Hematopoietic multipotent progenitor cell treated with erythropoietin and hydrocortisone succinate and interleukin-3 and kit ligand, for 8 days (in vitro differentiated cells): ENCODE measurements around the gene EFCAB14.
"Not testable (repeated sequence)": the region's sequence is repeated elsewhere in the genome, so short reads cannot be mapped to it uniquely, and the experiment has no call there.

Experiments used
- DNase-seq: peaks from one replicate; pipeline ENCODE4 v3.0.0-alpha.2; 2015

The EFCAB14 gene

GRCh38 chr1:46718727-46719622, at the start of gene EFCAB14:
TSS of gene EFCAB14 (minus strand) at chr1:46719114. CDS start at chr1:46718087, 1,027 bp downstream.
- peak; percentile 95 for DNase-seq

DNA sequence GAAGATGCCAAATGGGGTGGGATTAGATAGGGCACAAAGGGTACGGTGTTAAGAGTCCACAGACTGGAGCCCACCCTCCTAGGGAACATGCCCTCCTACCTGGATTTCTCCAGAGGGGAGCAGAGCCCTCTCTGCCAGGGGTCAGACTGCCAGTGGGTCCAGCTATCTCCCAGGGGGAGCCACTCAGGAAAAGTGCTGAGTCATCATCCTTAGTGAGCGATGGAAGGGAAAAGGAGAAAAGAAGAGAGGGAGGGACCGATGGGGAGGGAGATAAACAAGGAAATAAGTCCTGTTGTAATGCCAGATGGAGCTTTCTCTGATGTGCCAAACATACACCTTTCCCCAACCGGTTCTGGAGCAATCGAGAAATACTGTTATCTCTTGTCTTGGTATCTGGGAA, 49.5 kb upstream of the EFCAB14 start:
- DNase-seq, result no peak

DNA sequence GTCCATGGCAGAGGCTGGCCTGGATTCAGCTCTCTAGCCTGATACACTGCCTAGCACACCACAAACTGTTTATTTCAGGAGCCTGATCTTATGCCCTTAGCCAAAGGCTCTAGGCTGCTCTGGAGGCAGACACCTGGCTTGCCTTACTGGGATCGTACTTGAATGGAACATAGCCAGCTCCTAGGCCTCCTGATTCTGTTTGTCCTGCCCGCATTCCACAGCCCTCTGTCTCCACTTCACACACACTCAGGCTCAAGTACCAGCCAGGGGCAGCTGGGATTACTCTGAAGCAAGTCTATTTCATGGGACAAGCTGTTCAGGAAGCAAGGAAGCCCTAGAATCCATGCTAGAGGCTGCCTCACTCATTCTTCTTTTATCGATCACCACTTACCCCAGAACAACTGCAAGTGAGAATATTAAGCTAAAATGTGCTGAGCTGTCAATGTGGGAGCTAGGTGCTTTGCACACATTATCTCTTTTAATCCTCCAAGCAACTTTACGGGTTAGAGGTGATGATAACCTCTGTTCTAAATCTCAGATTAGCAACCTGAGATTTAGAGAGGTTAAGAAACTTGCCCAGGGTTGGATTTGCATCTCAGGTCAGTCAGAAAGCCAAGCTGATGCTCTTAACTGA, 48.9 kb upstream of the EFCAB14 start:
- no peak for DNase-seq

DNA sequence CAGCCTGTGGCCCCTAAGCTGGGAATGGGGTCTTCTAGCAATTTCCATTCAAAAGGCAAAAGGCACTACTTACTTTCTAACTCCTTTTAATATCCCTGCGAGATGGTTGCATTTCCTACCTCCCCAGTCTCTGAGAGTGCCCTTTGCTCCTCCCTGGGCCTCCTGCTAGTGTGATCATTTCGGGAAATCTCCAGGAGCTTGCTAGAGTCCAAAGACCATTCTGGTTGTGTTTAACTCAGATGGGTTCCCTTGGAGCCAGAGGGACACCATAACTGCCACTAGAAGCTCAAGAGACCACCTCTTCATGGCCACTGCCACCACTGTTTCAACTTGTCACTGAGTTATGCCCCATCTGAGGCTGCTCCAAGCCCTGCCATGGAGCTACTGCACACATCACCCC, 45.5 kb upstream of the EFCAB14 start:
- no peak for DNase-seq

DNA sequence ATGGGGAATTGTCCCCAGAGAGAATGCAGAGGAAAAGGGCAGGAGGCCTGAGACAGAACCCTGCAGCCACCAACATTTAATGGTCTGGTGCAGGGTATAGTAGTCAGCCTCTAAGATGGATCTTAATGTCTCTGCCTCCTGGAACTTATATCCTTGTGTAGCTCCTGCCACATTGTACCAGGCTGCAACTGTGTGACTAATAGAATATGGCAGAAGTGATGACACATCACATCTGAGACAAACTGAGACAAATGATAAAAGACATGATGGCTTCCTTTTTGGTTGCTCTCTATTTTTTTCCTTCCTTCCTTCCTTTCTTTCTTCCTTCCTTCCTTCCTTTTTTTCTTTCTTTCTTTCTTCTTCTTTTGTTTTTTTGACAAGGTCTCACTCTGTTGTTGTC, 42.8 kb upstream of the EFCAB14 start:
- DNase-seq, result no peak

DNA sequence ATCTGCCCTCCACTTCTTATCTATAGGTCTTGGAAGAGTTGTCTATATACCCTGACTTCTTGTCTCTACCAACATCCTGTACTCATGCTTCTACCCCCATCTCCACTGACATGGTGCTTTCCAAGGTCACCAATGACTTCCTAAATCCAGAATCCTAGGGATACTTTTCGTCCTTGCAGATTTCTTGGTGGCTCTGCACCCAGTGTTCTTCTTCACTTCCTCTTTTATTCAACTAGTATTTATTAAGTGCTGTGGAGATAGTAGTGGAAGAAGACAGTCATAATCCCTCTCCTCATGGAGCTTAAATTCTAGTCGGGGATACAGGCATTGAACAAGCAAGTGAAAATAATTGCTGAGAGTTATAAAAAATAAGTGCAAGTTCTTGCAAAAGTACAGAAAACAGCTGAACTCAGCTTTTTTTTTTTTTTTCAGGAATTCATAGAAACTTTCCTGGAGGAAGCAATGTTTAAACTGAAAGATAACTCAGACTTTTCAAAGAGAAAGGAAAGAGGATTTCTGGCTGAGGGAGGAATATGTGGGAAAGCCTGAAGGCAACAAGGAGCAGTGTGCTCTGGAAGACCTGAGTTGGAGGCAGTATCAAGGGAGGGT, 41.7 kb upstream of the EFCAB14 start:
- DNase-seq, result no peak

DNA sequence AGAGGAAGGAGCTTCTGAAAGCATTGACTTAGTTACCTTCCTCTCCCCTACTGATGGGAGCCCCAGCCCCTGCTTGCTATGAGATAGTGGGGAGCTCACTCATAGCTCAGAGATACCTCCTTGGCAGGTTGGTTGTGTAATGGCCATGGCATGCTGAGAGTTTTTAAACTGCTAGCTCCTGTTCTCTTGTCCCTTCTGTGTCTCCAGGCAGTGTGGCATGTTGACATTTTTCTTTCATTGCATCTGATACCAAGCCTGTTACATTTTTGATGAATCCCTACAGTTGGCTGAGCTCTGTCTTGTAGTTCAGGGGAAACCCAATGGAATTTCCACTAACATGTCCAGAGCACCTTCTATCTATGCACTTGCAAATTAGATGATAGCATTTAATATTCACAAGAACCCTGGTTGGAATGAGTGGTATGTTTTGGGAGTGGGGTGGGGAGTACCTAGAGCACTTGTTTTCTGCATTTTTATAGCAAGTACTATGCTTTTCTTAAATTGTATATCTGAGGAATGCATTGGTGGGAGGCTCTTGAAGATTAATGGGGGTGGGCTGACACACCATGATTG, 39.1 kb upstream of the EFCAB14 start:
- no peak for DNase-seq

DNA sequence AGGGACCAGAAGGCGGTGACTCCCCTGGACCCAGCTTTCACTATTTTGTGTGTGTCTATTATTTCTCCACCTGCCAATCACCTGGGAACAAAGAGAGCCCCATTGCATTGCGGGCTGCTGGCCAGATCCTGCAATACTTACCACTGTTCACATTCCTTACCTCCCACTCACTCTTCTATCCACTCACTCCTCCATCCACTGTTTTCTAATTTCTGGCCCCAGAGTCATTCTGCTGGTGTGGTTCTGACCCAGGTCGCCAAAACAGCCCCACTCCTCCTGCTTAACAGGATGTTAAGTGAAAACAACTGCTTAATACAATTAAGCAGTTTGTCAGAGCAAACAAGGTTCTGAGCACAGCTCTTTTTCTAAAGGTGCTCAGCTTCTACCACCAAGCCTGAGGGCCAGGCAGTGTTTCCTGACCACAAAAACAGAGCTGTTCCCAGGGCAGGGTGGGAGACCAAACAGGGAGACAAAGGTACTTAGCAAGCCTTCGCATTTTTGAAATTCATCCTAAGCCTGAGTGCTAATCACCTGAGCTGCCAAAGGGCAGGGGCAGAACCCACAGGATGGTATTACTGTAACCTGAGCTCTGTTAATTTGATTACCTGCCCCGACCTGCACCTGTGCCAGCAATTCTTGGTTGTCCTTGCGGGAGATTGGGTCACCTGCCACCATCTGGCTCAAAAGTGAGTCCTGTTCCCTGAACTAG, 38.5 kb upstream of the EFCAB14 start:
- DNase-seq, result no peak

DNA sequence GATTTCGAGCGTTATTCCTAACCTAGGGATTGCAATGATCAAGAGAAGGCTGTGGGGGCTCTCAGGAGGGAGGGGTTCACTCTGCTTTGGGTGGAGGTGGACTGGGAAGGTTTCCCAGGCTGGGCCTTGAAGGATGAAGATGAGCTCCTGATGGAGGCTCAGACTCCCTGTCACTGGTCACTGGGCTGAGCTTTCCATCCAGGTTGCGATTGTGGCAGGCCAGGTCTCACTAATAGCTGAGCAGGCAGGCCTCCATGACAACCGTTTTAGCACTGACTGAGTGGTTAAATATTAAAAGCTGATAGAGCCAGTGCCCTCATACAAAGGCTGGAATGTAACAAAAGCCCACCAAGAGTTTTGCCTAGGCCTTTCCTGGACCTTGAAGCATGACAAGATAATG, 36.2 kb upstream of the EFCAB14 start:
- no peak for DNase-seq

GRCh38 chr1:46754707-46755106, 35.8 kb upstream of the EFCAB14 start:
- not testable (repeated sequence) for DNase-seq

DNA sequence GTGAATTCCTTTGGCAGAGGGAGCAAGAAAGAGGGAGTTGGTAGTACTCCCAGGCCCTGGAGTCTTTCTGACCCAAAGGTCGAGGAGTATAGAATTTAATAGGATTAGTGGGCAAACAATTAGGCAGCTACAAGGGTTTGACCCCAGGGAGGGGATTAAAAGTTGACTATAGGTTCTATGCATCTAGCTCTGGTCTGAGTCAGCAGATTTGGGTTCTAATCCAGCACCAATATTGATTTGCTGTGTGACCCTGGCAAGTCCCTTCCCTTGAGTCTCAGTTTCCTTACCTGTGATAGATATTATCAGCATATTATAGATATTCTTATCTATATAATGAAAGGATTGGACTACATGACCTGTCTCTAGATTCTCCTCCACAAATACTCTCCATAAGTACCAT, 35.1 kb upstream of the EFCAB14 start:
- DNase-seq, result no peak

DNA sequence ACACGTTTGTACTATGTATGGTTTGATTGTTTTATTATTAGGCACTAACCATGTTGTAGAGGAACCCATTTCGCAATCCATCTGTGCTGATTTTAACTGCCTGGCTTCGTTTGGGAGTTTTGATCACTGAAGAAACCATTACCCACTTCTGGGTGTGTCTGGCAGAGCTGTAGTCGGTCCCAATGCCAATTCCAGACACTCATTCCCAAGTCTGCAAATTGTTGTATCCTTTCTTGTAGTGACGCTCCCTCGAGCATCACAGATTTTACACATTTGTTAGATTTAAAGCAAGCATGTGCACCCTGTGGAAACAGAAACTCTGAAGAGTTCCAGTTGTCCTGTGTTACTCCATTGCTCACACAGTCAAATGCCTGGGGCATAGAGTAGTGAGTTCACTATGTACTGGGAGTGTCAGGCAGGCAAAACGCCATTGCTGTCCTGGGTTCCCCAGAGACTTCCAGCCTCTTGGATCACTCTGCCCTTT, 31.0 kb upstream of the EFCAB14 start:
- no peak for DNase-seq

- no peak for DNase-seq
Measured at GRCh38 chr1:46749404-46749803, 30.5 kb upstream of the EFCAB14 start.

DNA sequence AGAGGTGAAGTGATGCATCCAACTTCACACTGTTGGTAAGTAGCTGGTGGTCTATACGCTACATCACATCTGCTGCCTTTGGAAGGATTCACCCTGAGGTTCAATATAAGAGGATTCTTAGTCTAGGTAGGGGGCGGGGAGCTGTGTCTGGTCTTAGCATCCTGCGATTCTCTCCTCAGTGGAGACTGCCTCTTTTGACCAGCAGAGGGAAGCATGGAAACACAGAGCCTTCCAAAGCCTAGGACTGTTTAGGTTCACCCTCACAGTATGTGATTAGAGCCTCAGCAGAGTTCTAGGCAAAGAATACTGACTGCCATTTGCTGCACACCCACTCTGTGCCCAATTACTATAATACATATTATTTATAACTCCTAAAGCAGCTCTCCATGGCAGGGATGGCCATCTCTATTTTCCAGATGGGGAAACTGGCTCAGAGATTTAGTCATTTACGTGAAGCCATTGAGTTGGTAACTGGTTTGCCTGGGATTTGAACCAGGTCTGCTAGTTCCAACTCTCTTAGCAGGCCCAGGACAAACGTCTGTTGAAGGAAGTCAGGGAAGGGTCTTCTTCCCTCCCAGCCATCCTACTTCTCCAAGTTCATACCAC, 28.9 kb upstream of the EFCAB14 start:
- peak; percentile 35 for DNase-seq

- no peak for DNase-seq
Measured at GRCh38 chr1:46742069-46742468, 23.2 kb upstream of the EFCAB14 start.

DNA sequence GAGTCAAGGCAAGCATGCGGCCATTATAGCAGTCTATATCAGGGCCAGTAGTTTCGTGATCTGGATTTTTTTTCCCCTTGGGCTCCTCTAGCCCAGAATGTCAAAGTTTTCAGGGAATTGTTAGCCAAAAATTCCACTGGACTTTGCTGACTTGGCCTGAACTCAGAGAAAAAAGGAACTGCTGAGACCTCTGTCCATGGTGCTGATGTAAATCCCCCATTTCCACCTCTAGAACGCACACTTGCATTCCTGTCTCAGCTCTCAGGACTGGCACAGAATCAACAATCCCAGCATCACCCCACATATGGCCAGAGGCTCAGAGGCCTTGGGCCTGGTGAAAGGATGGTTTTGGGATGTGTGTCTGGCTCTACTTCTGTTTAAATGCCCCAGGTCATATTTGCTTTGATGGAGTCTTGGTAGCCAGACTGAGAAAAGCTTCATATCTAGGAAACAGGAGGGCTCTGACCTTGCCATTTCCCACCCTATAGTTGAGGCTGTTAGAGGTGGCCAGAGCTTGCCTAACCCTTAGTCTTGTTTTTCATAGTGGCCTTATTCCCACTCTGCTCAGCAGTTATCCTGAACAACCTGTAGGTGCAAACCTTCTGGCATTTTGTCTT, 16.9 kb upstream of the EFCAB14 start:
- peak; percentile 63 for DNase-seq

DNA sequence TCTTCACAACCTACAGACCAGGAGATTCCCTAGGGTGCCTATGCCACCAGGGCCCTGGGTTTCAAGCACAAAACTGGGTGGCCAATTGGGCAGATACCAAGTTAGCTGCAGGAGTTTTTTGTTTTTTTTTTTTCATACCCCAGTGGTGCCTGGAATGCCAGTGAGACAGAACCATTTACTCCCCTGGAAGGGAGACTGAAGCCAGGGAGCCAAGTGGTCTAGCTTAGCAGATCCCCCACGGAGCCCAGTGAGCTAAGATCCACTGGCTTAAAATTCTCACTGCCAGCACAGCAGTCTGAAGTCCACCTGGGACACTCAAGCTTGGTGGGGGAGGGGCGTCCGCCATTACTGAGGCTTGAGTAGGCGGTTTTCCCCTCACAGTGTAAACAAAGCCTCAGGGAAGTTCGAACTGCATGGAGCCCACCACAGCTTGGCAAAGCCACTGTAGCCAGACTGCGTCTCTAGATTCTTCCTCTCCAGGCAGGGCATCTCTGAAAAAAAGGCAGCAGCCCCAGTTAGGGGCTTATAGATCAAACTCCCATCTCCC, 9.5 kb upstream of the EFCAB14 start:
- not testable (repeated sequence) for DNase-seq

- DNase-seq, result no peak
Measured at GRCh38 chr1:46725736-46726108, 6.8 kb upstream of the EFCAB14 start.

DNA sequence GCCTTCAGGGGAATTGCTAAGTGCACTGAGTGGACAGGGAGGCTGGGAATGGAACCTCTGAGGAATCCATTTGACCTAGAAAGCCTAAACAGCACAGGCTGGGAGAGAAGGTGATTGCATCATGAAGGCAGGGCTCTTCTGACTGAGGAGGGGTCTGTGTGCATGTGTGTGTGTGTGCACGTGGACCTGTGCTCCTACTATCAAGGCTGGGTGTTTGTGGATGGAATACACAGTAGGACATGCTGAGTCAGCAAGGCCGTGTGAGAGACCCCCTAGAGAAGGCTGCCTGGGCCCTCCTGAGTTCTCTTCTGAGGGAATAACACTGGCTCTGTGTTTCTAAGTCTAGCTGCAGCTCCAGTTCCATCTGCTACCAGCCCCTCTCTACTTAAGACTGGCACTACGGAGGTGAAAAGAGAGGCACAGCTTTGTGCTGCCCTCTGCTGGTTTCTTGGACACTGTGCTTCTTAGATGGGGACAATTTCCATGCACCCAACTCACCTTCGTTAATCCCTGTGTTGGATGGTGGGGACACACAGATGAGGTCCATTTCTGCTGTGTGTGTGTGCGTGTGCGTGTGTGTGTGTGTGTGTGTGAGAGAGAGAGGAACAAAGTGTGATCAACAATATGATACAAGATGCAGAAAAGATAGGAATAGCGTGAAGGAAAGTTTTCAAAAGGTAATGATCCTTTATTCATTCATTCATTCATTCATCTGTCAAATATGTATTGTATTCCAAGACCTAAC, 6.2 kb upstream of the EFCAB14 start:
- peak; percentile 85 for DNase-seq

DNA sequence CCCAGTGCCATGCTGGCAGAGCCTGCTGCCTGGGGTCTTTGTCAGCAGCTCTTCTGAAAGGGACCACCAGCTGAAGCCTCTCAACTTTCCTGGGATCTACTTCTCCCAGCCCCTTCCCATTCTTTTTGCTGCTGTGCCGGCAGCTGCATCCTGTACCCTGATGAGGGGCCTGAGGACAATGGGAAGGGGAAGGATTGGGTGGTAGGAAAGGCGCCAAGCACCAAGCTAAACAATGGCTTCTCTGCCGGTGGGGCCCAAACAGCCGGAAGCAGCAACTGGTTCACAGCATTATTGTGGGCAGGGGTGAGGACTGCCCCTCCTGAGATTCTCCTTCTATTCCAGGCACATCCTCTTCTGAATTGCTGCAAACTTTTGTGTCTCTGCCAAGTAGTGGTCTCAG, 5.0 kb upstream of the EFCAB14 start:
- DNase-seq, result no peak

- no peak for DNase-seq
Measured at GRCh38 chr1:46721686-46722205, 2.8 kb upstream of the EFCAB14 start.
